SH-SY5Y (cell line): ENCODE data around the gene LOXL3.

Experiments used
- GATA2 ChIP-seq: IDR thresholded peaks from 2 replicates; pipeline ENCODE4 v1.6.1; 2011; ENCODE audit warnings: mild to moderate bottlenecking, low read depth, low read length
- GATA3 ChIP-seq: IDR thresholded peaks from 2 replicates; pipeline ENCODE4 v1.6.1; 2011; ENCODE audit warnings: low read depth, mild to moderate bottlenecking, low read length, moderate library complexity

Gene LOXL3

GRCh38 chr2:74493546-74493945 is 60.2 kb downstream of the LOXL3 start:
- TF ChIP-seq GATA3 (no peak), GATA2 (no peak)

- TF ChIP-seq GATA3: no peak
- no peak for TF ChIP-seq GATA2
Observed at GRCh38 chr2:74491648-74492544, 61.8 kb downstream of the LOXL3 start.

GRCh38 chr2:74489906-74490305 is 63.8 kb downstream of the LOXL3 start:
- TF ChIP-seq GATA3: no peak
- no peak for TF ChIP-seq GATA2

GRCh38 chr2:74488643-74489481 is 64.9 kb downstream of the LOXL3 start:
- TF ChIP-seq GATA3 (no peak), GATA2 (no peak)

- TF ChIP-seq GATA3 (no peak), GATA2 (no peak)
Observed at GRCh38 chr2:74486141-74486540, 67.6 kb downstream of the LOXL3 start.

GRCh38 chr2:74482801-74483674 is 70.7 kb downstream of the LOXL3 start, which contains the start of the genes CCDC142 and TTC31:
Gene CCDC142, minus strand, starts transcription at chr2:74482998. Its CDS starts 161 bp downstream, at chr2:74482837.
Gene TTC31, plus strand, starts transcription at chr2:74483081. Its CDS starts 15 bp downstream, at chr2:74483096.
- TF ChIP-seq GATA3 (no peak), GATA2 (0 out of 2 replicates have a peak, but pooled peaks have one; percentile 30)
